ENCODE data around the gene ATRN. TPM values are rescaled to one million over a fixed set of nuclear protein-coding genes. Genes with fewer than 3 reads are reported as not detected.
A peak's percentile ranks its signal among the peaks of the same experiment; 100 is the strongest.

ATRN gene
- polyA plus RNA-seq, 1 donor (not counting 4 experiments of a cell fraction or from before 2014, with no cell fraction given), result 49.9 TPM

- dilution Hi-C loops (cut with MboI; ENCODE audit: extremely low pct_ligation_motif_present, low sequenced_read_pairs), result no loop called here
- H3K9me1 ChIP-seq (ENCODE audit: control insufficient read depth, extremely low read depth, insufficient read depth, low read length), result no peaks in the 10 kb centered on the region
- TF ChIP-seq, protein P1, sequence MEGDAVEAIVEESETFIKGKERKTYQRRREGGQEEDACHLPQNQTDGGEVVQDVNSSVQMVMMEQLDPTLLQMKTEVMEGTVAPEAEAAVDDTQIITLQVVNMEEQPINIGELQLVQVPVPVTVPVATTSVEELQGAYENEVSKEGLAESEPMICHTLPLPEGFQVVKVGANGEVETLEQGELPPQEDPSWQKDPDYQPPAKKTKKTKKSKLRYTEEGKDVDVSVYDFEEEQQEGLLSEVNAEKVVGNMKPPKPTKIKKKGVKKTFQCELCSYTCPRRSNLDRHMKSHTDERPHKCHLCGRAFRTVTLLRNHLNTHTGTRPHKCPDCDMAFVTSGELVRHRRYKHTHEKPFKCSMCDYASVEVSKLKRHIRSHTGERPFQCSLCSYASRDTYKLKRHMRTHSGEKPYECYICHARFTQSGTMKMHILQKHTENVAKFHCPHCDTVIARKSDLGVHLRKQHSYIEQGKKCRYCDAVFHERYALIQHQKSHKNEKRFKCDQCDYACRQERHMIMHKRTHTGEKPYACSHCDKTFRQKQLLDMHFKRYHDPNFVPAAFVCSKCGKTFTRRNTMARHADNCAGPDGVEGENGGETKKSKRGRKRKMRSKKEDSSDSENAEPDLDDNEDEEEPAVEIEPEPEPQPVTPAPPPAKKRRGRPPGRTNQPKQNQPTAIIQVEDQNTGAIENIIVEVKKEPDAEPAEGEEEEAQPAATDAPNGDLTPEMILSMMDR (optimal IDR thresholded peaks at IDR 0.05 in 1 of 3, IDR thresholded peaks at IDR 0.05 in 1 of 3, conservative IDR thresholded peaks at IDR 0.05 in 1 of 3; ENCODE audit: extremely low read depth in 1 of 3, insufficient read depth in 2 of 3, low read length in 3 of 3), result no peak
- no peak for TF ChIP-seq EZH2 (IDR thresholded peaks at IDR 0.05; ENCODE audit: low read length)
- FAIRE-seq, result peak; percentile 100
- H3K4me3 ChIP-seq (ENCODE audit: control insufficient read depth in 2 of 3, extremely low read depth in 1 of 3, insufficient read depth in 2 of 3, low read depth in 1 of 3, low read length in 3 of 3), result no peak overlapping the region
- no peaks in the 10 kb centered on the region for H3K36me3 ChIP-seq (ENCODE audit: control insufficient read depth in 2 of 2, extremely low read depth in 1 of 2, insufficient read depth in 2 of 2, low read length in 2 of 2)
- peak; percentile 100 for DNase-seq (ENCODE audit: low read depth, low spot score)
- H3K79me2 ChIP-seq (ENCODE audit: control insufficient read depth, insufficient read depth, low read length), result no peaks in the 10 kb centered on the region
- no peaks in the 10 kb centered on the region for H3K9me3 ChIP-seq (ENCODE audit: control insufficient read depth, low read depth, low read length)
- H3K27me3 ChIP-seq (ENCODE audit: control insufficient read depth, extremely low read depth, insufficient read depth, low read length), result no peaks in the 10 kb centered on the region
- H3K4me1 ChIP-seq (ENCODE audit: control insufficient read depth, extremely low read depth, insufficient read depth, low read length), result peaks cover 34% of the 10 kb centered on the region
- no peaks in the 10 kb centered on the region for H4K20me1 ChIP-seq (ENCODE audit: control insufficient read depth, extremely low read depth, insufficient read depth, low read length)
- H2AFZ ChIP-seq (ENCODE audit: control insufficient read depth, low read length), result peak overlapping the region; percentile 23
- peak overlapping the region; percentile 67 for H3K9ac ChIP-seq (ENCODE audit: control insufficient read depth, extremely low read depth, insufficient read depth, low read length)
- peak overlapping the region; percentile 98 for H3K27ac ChIP-seq (ENCODE audit: control insufficient read depth, insufficient read depth, low read length)
- peak overlapping the region; percentile 77 for H3K4me2 ChIP-seq (ENCODE audit: control insufficient read depth, extremely low read depth, insufficient read depth, low read depth, low read length)
These were observed 73.2 kb downstream of the ATRN start for GRCh38 chr20:3543901-3544507.

DNA sequence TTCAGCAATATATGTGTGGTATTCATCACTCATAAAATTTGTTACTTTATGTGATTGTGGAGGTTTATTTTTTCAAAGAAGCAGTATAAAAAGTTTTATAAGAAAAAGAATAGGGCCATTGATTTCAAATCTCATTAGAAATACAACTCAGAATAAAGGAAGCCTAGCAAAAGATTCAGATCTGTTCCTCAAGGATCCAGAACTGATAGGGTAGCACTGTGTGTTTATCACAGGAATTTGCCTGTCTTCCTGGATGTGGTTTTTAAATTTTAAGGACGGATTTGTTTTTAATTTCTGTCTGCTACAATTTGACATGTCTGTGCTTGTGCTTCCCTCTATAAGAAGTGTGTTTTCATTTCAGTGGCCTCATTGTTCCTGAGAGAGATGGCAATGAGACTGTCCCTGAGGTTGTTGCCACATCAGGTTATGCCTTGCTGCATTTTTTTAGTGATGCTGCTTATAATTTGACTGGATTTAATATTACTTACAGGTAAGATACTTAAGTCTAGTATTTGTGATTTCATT lies 74.6 kb downstream of the ATRN start:
- Histone ChIP-seq H3K27ac (ENCODE audit: control insufficient read depth, insufficient read depth, low read length) (peak overlapping the region; percentile 98), H3K36me3 (ENCODE audit: control insufficient read depth in 2 of 2, extremely low read depth in 1 of 2, insufficient read depth in 2 of 2, low read length in 2 of 2) (no peaks in the 10 kb centered on the region), H3K9me3 (ENCODE audit: control insufficient read depth, low read depth, low read length) (no peaks in the 10 kb centered on the region), H3K27me3 (ENCODE audit: control insufficient read depth, extremely low read depth, insufficient read depth, low read length) (no peaks in the 10 kb centered on the region), H2AFZ (ENCODE audit: control insufficient read depth, low read length) (no peak overlapping the region), H3K9me1 (ENCODE audit: control insufficient read depth, extremely low read depth, insufficient read depth, low read length) (no peaks in the 10 kb centered on the region), H3K79me2 (ENCODE audit: control insufficient read depth, insufficient read depth, low read length) (no peaks in the 10 kb centered on the region), H4K20me1 (ENCODE audit: control insufficient read depth, extremely low read depth, insufficient read depth, low read length) (no peaks in the 10 kb centered on the region), H3K4me3 (ENCODE audit: control insufficient read depth in 2 of 3, extremely low read depth in 1 of 3, insufficient read depth in 2 of 3, low read depth in 1 of 3, low read length in 3 of 3) (peak overlapping the region in 2 of 3 experiments; percentile 6 to 7), H3K9ac (ENCODE audit: control insufficient read depth, extremely low read depth, insufficient read depth, low read length) (peak overlapping the region; percentile 9), H3K4me1 (ENCODE audit: control insufficient read depth, extremely low read depth, insufficient read depth, low read length) (peaks cover 34% of the 10 kb centered on the region), H3K4me2 (ENCODE audit: control insufficient read depth, extremely low read depth, insufficient read depth, low read depth, low read length) (peak overlapping the region; percentile 54)
- TF ChIP-seq, protein P1 (optimal IDR thresholded peaks at IDR 0.05 in 1 of 3, IDR thresholded peaks at IDR 0.05 in 1 of 3, conservative IDR thresholded peaks at IDR 0.05 in 1 of 3; ENCODE audit: extremely low read depth in 1 of 3, insufficient read depth in 2 of 3, low read length in 3 of 3), result no peak
- TF ChIP-seq EZH2 (IDR thresholded peaks at IDR 0.05; ENCODE audit: low read length), result no peak
- peak; percentile 90 for FAIRE-seq
- peak; percentile 35 for DNase-seq (ENCODE audit: low read depth, low spot score)
- dilution Hi-C loops (cut with MboI; ENCODE audit: extremely low pct_ligation_motif_present, low sequenced_read_pairs), result no loop called here

All from keratinocyte (primary cell).